CD4-positive, alpha-beta T cell treated with Interleukin-15 for 4 hours (primary cell): ENCODE results near the gene ROBO4.
A peak's percentile ranks its signal among the peaks of the same experiment; 100 is the strongest.

ENCODE experiments used
- DNase-seq: peaks from one replicate; pipeline ENCODE4 v3.0.0-alpha.2; 2020; ENCODE audit warnings: low spot score

Gene ROBO4

GRCh38 chr11:124889191-124890091, 8.2 kb downstream of the ROBO4 start:
- DNase-seq, result no peak

- DNase-seq, result no peak
Observed at GRCh38 chr11:124887667-124888013, 10.0 kb downstream of the ROBO4 start.

GRCh38 chr11:124886978-124887666, 10.5 kb downstream of the ROBO4 start:
- no peak for DNase-seq

- DNase-seq, result no peak
Observed at GRCh38 chr11:124886476-124886875, 11.2 kb downstream of the ROBO4 start.

- DNase-seq, result no peak
Observed at GRCh38 chr11:124884869-124885479, 12.7 kb downstream of the ROBO4 start.

GRCh38 chr11:124884340-124884739, 13.3 kb downstream of the ROBO4 start:
- no peak for DNase-seq

- DNase-seq, result no peak
Observed at GRCh38 chr11:124882339-124883071, 15.2 kb downstream of the ROBO4 start.

GRCh38 chr11:124880958-124881357, 16.7 kb downstream of the ROBO4 start:
- DNase-seq, result no peak

- no peak for DNase-seq
Observed at GRCh38 chr11:124880290-124880611, 17.4 kb downstream of the ROBO4 start.

GRCh38 chr11:124879493-124880289, 18.0 kb downstream of the ROBO4 start:
- no peak for DNase-seq

GRCh38 chr11:124878759-124879492, 18.7 kb downstream of the ROBO4 start:
- no peak for DNase-seq

- DNase-seq, result no peak
Observed at GRCh38 chr11:124877910-124878758, 19.5 kb downstream of the ROBO4 start.

- DNase-seq, result no peak
Observed at GRCh38 chr11:124877631-124877909, 20.1 kb downstream of the ROBO4 start.

- no peak for DNase-seq
Observed at GRCh38 chr11:124876818-124877630, 20.6 kb downstream of the ROBO4 start.

GRCh38 chr11:124875943-124876817, 21.5 kb downstream of the ROBO4 start:
- DNase-seq, result peak; percentile 72

GRCh38 chr11:124875401-124875800, 22.3 kb downstream of the ROBO4 start:
- no peak for DNase-seq

- DNase-seq, result no peak
Observed at GRCh38 chr11:124874571-124875255, 23.0 kb downstream of the ROBO4 start.

GRCh38 chr11:124873951-124874350, 23.7 kb downstream of the ROBO4 start:
- no peak for DNase-seq
